ENCODE measurements around the gene DNAJC5. TPM values are rescaled to one million over a fixed set of nuclear protein-coding genes. Genes with fewer than 3 reads are reported as not detected.

DNAJC5 gene
- total RNA-seq, 4 donors from 2014 or later, result 24.3 to 47.5 (median 35.1) TPM

- no peak for TF ChIP-seq CTCF (IDR thresholded peaks at IDR 0.05; ENCODE audit: low read depth)
These were observed 68.4 kb downstream of the DNAJC5 start for GRCh38 chr20:63963348-63963741.

GRCh38 chr20:63963784-63964301, 68.9 kb downstream of the DNAJC5 start:
- no peak for TF ChIP-seq CTCF (IDR thresholded peaks at IDR 0.05; ENCODE audit: low read depth)

GRCh38 chr20:63964412-63964811, 69.5 kb downstream of the DNAJC5 start:
- TF ChIP-seq CTCF (IDR thresholded peaks at IDR 0.05; ENCODE audit: low read depth), result no peak

- TF ChIP-seq CTCF (IDR thresholded peaks at IDR 0.05; ENCODE audit: low read depth), result no peak
These were observed 71.4 kb downstream of the DNAJC5 start for GRCh38 chr20:63966172-63966943.

GRCh38 chr20:63966944-63967322, 72.0 kb downstream of the DNAJC5 start:
- no peak for TF ChIP-seq CTCF (IDR thresholded peaks at IDR 0.05; ENCODE audit: low read depth)

GRCh38 chr20:63967330-63968135, 72.6 kb downstream of the DNAJC5 start:
- TF ChIP-seq CTCF (IDR thresholded peaks at IDR 0.05; ENCODE audit: low read depth), result no peak
